ENCODE results near the gene HLX.

The HLX gene

GRCh38 chr1:220884109-220884980 lies 5.1 kb downstream of the HLX start:
- no peak overlapping the region for H3K9ac ChIP-seq (ENCODE audit: low read length)
- H4K20me1 ChIP-seq (ENCODE audit: insufficient read depth, low read length): no peaks in the 10 kb centered on the region
- H3K27ac ChIP-seq (ENCODE audit: low read length): no peak overlapping the region
- H3K9me3 ChIP-seq (ENCODE audit: insufficient read depth, low read length): no peaks in the 10 kb centered on the region
- H2AFZ ChIP-seq (ENCODE audit: low read depth, low read length): no peak overlapping the region
- H3K79me2 ChIP-seq (ENCODE audit: low read length): no peaks in the 10 kb centered on the region
- no peaks in the 10 kb centered on the region for H3K36me3 ChIP-seq (replicated peaks; ENCODE audit: low read depth, low read length)
- no peak overlapping the region for H3K4me3 ChIP-seq (ENCODE audit: low read length)
- no peak for TF ChIP-seq CTCF (IDR thresholded peaks at IDR 0.05; ENCODE audit: low read depth, low read length)
- H3K4me1 ChIP-seq (ENCODE audit: low read length): peaks cover 10% of the 10 kb centered on the region
- H3K4me2 ChIP-seq (ENCODE audit: low read length): no peak overlapping the region
- H3K27me3 ChIP-seq (ENCODE audit: low read depth, low read length): peaks cover 18% of the 10 kb centered on the region

GRCh38 chr1:220884981-220885918 lies 6.0 kb downstream of the HLX start:
- H4K20me1 ChIP-seq (ENCODE audit: insufficient read depth, low read length): no peaks in the 10 kb centered on the region
- H3K27me3 ChIP-seq (ENCODE audit: low read depth, low read length): peaks cover 16% of the 10 kb centered on the region
- no peaks in the 10 kb centered on the region for H3K79me2 ChIP-seq (ENCODE audit: low read length)
- H3K36me3 ChIP-seq (replicated peaks; ENCODE audit: low read depth, low read length): no peaks in the 10 kb centered on the region
- no peak overlapping the region for H3K27ac ChIP-seq (ENCODE audit: low read length)
- H3K9ac ChIP-seq (ENCODE audit: low read length): no peak overlapping the region
- H3K4me3 ChIP-seq (ENCODE audit: low read length): no peak overlapping the region
- no peak overlapping the region for H3K4me2 ChIP-seq (ENCODE audit: low read length)
- TF ChIP-seq EZH2phosphoT487 (IDR thresholded peaks at IDR 0.05; ENCODE audit: low read depth): no peak
- no peak for TF ChIP-seq CTCF (IDR thresholded peaks at IDR 0.05; ENCODE audit: low read depth, low read length)
- H2AFZ ChIP-seq (ENCODE audit: low read depth, low read length): no peak overlapping the region
- H3K4me1 ChIP-seq (ENCODE audit: low read length): peaks cover 8% of the 10 kb centered on the region
- H3K9me3 ChIP-seq (ENCODE audit: insufficient read depth, low read length): no peaks in the 10 kb centered on the region

DNA sequence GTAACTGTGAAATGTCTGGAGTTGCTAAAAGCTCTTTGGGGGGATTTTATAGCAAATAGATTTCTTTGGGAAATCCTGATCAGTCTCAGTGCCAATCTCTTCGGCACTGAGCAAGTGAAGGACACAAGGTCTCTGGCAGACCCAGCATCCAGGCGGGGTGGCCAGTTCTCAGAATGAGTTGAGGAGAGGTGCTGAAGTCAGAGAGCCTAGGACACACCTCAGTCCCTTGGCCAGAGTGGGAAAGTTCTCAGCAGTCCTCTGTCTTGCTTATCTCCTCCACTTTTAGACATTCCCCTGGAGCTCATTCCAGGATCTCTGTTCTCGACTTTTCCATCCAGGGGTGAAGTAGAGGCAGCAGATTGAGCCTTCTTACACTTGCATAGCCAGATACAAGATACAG lies 6.7 kb downstream of the HLX start:
- Histone ChIP-seq H4K20me1 (ENCODE audit: insufficient read depth, low read length) (no peaks in the 10 kb centered on the region), H3K27me3 (ENCODE audit: low read depth, low read length) (peaks cover 9% of the 10 kb centered on the region; the same call in 1 of the 2 replicates), H3K36me3 (replicated peaks; ENCODE audit: low read depth, low read length) (no peaks in the 10 kb centered on the region), H3K9me3 (ENCODE audit: insufficient read depth, low read length) (no peaks in the 10 kb centered on the region), H3K4me3 (ENCODE audit: low read length) (no peak overlapping the region), H3K9ac (ENCODE audit: low read length) (no peak overlapping the region), H2AFZ (ENCODE audit: low read depth, low read length) (no peak overlapping the region), H3K79me2 (ENCODE audit: low read length) (no peaks in the 10 kb centered on the region), H3K4me1 (ENCODE audit: low read length) (peaks cover 6% of the 10 kb centered on the region), H3K27ac (ENCODE audit: low read length) (no peak overlapping the region), H3K4me2 (ENCODE audit: low read length) (no peak overlapping the region)
- TF ChIP-seq CTCF (IDR thresholded peaks at IDR 0.05; ENCODE audit: low read depth, low read length): no peak
- TF ChIP-seq EZH2phosphoT487 (IDR thresholded peaks at IDR 0.05; ENCODE audit: low read depth): no peak
